H1 (cell line): Measurements from ENCODE around the gene KIAA1614. TPM values are rescaled to one million over a fixed set of nuclear protein-coding genes. Genes with fewer than 3 reads are reported as not detected.
A peak's percentile ranks its signal among the peaks of the same experiment; 100 is the strongest.

Source experiments
- CTCF ChIA-PET: fragments of 300-600 bp; sonication (Branson Sonifier 250); formaldehyde crosslinking; loops from one replicate; lab custom pipeline; 2021; ENCODE audit not compliant: partially characterized antibody; lab: Charles Lee
- POLR2A ChIA-PET: fragments of 300-600 bp; sonication (Branson Sonifier 250); formaldehyde crosslinking; loops from one replicate; lab custom pipeline; 2021; ENCODE audit warnings: inconsistent platforms; ENCODE audit not compliant: partially characterized antibody; lab: Charles Lee
- DNase-seq, 2 experiments: peaks; one replicate each; pipeline versions ENCODE4 v3.0.0 to v3.0.0-alpha.2; 2010 to 2022; ENCODE audit warnings: low spot score in 2 of 2, low read depth in 1 of 2, mixed read lengths in 1 of 2
- FAIRE-seq: peaks from 2 replicates; lab custom pipeline; 2011; peaks lifted over from hg19 to GRCh38; lab: Jason Lieb, UNC
- H2AFZ ChIP-seq: 2 replicates; pipeline ENCODE4 v1.8.1; 2012; ENCODE audit warnings: low read length, inconsistent platforms
- H2AK5ac ChIP-seq: 2 replicates; pipeline ENCODE4 v1.6.1; 2013; ENCODE audit warnings: low read depth, low read length
- H2BK120ac ChIP-seq: replicated peaks from 2 replicates; pipeline ENCODE3; 2013; ENCODE audit warnings: low read depth, low read length, inconsistent platforms
- H2BK12ac ChIP-seq: 2 replicates; pipeline ENCODE4 v1.6.1; 2013; ENCODE audit warnings: low read depth, low read length
- H2BK15ac ChIP-seq: 2 replicates; pipeline ENCODE4 v1.6.1; 2013; ENCODE audit warnings: low read length
- H2BK20ac ChIP-seq: 2 replicates; pipeline ENCODE4 v1.6.1; 2013; ENCODE audit warnings: low read length
- H2BK5ac ChIP-seq: 2 replicates; pipeline ENCODE4 v1.6.1; 2013; ENCODE audit warnings: low read depth, low read length
- H3K14ac ChIP-seq: 2 replicates; pipeline ENCODE4 v1.6.1; 2013; ENCODE audit warnings: inconsistent platforms; ENCODE audit not compliant: insufficient read length
- H3K18ac ChIP-seq: 2 replicates; pipeline ENCODE4 v1.6.1; 2013; ENCODE audit warnings: low read length; ENCODE audit errors: extremely low read depth
- H3K23ac ChIP-seq: 2 replicates; pipeline ENCODE4 v1.6.1; 2013; ENCODE audit warnings: inconsistent platforms; ENCODE audit not compliant: insufficient read length
- H3K23me2 ChIP-seq: 2 replicates; pipeline ENCODE4 v1.6.1; 2013; ENCODE audit warnings: low read depth, low read length
- H3K27ac ChIP-seq: 2 replicates; pipeline ENCODE4 v1.6.1; 2011; ENCODE audit warnings: low read depth, low read length, inconsistent platforms
- H3K27me3 ChIP-seq, 4 experiments: replicated peaks in 1 of 4; 1 replicate in 1 of 4; 2 replicates in 3 of 4; pipeline versions ENCODE4 v1.6.1 to v1.8.1; 2011 to 2013; ENCODE audit warnings: low read length in 3 of 4, mild to moderate bottlenecking in 3 of 4, inconsistent platforms in 2 of 4, mixed read lengths in 2 of 4, moderate library complexity in 1 of 4; ENCODE audit not compliant: control insufficient read depth in 3 of 4, insufficient read depth in 3 of 4; ENCODE audit errors: extremely low read depth in 1 of 4
- H3K36me3 ChIP-seq, 4 experiments: 2 replicates each; pipeline versions ENCODE4 v1.6.1 to v1.8.1; 2011 to 2013; ENCODE audit warnings: mild to moderate bottlenecking in 4 of 4, low read length in 3 of 4, moderate library complexity in 2 of 4, control low read depth in 1 of 4, inconsistent platforms in 1 of 4; ENCODE audit not compliant: insufficient read depth in 4 of 4, control insufficient read depth in 2 of 4
- H3K4ac ChIP-seq: replicated peaks from 2 replicates; pipeline ENCODE3; 2013; ENCODE audit warnings: low read length, low read depth, mixed read lengths, inconsistent platforms; ENCODE audit not compliant: insufficient read length
- H3K4me1 ChIP-seq, 4 experiments: replicated peaks in 1 of 4; 1 replicate in 1 of 4; 2 replicates in 3 of 4; pipeline versions ENCODE4 v1.6.1 to v1.8.1; 2011 to 2013; ENCODE audit warnings: low read length in 3 of 4, inconsistent platforms in 2 of 4, mixed read lengths in 1 of 4; ENCODE audit not compliant: insufficient read depth in 4 of 4, control insufficient read depth in 3 of 4
- H3K4me2 ChIP-seq, 2 experiments: 2 replicates each; pipeline versions ENCODE4 v1.6.1 to v1.8.1; 2011 to 2013; ENCODE audit warnings: low read depth in 2 of 2, low read length in 2 of 2, control low read depth in 1 of 2, inconsistent platforms in 1 of 2, mild to moderate bottlenecking in 1 of 2; ENCODE audit not compliant: insufficient read depth in 1 of 2
- H3K4me3 ChIP-seq, 4 experiments: fragments of 200-600, 300-600 bp in 1 of 4; sonication (generic), shearing (Covaris generic), sonication (Bioruptor Twin) in 1 of 4; 2 replicates each; pipeline versions ENCODE4 v1.5.1 to v1.8.1; 2011 to 2016; ENCODE audit warnings: low read length in 4 of 4, low read depth in 3 of 4, control low read depth in 2 of 4, inconsistent platforms in 2 of 4, mild to moderate bottlenecking in 2 of 4, mixed read lengths in 1 of 4, moderate library complexity in 1 of 4; ENCODE audit not compliant: insufficient read depth in 2 of 4; ENCODE audit errors: extremely low read depth in 1 of 4
- H3K56ac ChIP-seq: replicated peaks from 2 replicates; pipeline ENCODE3; 2013; ENCODE audit warnings: low read depth, mild to moderate bottlenecking, mixed read lengths, low read length, inconsistent platforms; ENCODE audit not compliant: insufficient read length
- H3K79me1 ChIP-seq: 2 replicates; pipeline ENCODE4 v1.6.1; 2013; ENCODE audit warnings: low read depth, low read length, control low read depth
- H3K79me2 ChIP-seq, 2 experiments: 2 replicates each; pipeline versions ENCODE4 v1.6.1 to v1.8.1; 2012 to 2013; ENCODE audit warnings: low read length in 2 of 2, mild to moderate bottlenecking in 2 of 2, inconsistent platforms in 1 of 2; ENCODE audit not compliant: insufficient read depth in 2 of 2, control insufficient read depth in 1 of 2
- H3K9ac ChIP-seq, 4 experiments: replicated peaks in 1 of 4; 1 replicate in 1 of 4; 2 replicates in 3 of 4; pipeline versions ENCODE4 v1.6.1 to v1.8.1; 2011 to 2013; ENCODE audit warnings: low read depth in 3 of 4, low read length in 3 of 4, control low read depth in 2 of 4, mild to moderate bottlenecking in 2 of 4, moderate library complexity in 2 of 4, inconsistent platforms in 1 of 4; ENCODE audit errors: extremely low read depth in 1 of 4
- H3K9me3 ChIP-seq, 2 experiments: 2 replicates each; pipeline versions ENCODE4 v1.6.1 to v1.8.1; 2012 to 2013; ENCODE audit warnings: mild to moderate bottlenecking in 2 of 2, moderate library complexity in 2 of 2, control low read depth in 1 of 2, inconsistent platforms in 1 of 2, low read depth in 1 of 2, low read length in 1 of 2, mixed read lengths in 1 of 2; ENCODE audit not compliant: insufficient read depth in 2 of 2
- H4K20me1 ChIP-seq, 2 experiments: replicated peaks in 1 of 2; 2 replicates each; pipeline versions ENCODE3 to v1.8.1; 2011 to 2013; ENCODE audit warnings: inconsistent platforms in 2 of 2, low read length in 2 of 2, mild to moderate bottlenecking in 1 of 2; ENCODE audit not compliant: insufficient read depth in 2 of 2, control insufficient read depth in 1 of 2
- H4K5ac ChIP-seq: 2 replicates; pipeline ENCODE4 v1.6.1; 2013; ENCODE audit warnings: low read length, low read depth, mixed read lengths, inconsistent platforms; ENCODE audit not compliant: insufficient read length
- H4K8ac ChIP-seq: 2 replicates; pipeline ENCODE4 v1.8.0; 2013; ENCODE audit warnings: mild to moderate bottlenecking, moderate library complexity, low read length, inconsistent platforms; ENCODE audit not compliant: insufficient read depth; ENCODE audit errors: extremely low read depth
- H4K91ac ChIP-seq: replicated peaks from 2 replicates; pipeline ENCODE3; 2013; ENCODE audit warnings: low read length, mixed read lengths, inconsistent platforms; ENCODE audit not compliant: insufficient read length
- TEAD4 ChIP-seq: IDR thresholded peaks from 2 replicates; pipeline ENCODE4 v1.6.1; 2012; ENCODE audit warnings: low read depth, low read length, inconsistent platforms, mixed read lengths
- WGBS, 2 experiments: shearing (Covaris generic) in 1 of 2; methylation state at CpG; one replicate each; pipeline versions ENCODE4 v1.1.6 to v1.1.7; 2013 to 2015; ENCODE audit warnings: low lambda C conversion rate in 2 of 2, mixed read lengths in 2 of 2, inconsistent platforms in 1 of 2, low coverage in 1 of 2, missing lambda C conversion rate in 1 of 2; ENCODE audit not compliant: insufficient replicate concordance in 2 of 2, insufficient coverage in 1 of 2, insufficient read length in 1 of 2; ENCODE audit errors: extremely low coverage in 1 of 2, missing lambda C conversion rate in 1 of 2; 5-methylcytosine and 5-hydroxymethylcytosine counted together
- polyA plus RNA-seq, 7 experiments: library from polyadenylated mRNA; depleted of rRNA in 3 of 7; stranded (reverse) in 5 of 7; unstranded in 2 of 7; fragments of >200 nt in 5 of 7; fragments of 200-250 nt in 2 of 7; gene quantifications; 1 replicate in 5 of 7; 2 replicates in 1 of 7; 4 replicates in 1 of 7; pipeline versions ENCODE4 v1.2.1 to v1.2.3, GENCODE V29; 2011 to 2013; ENCODE audit warnings: missing spikeins in 2 of 7, mixed read lengths in 2 of 7
- total RNA-seq: library from RNA; stranded (reverse); fragmentation: NEBNext Ultra II Directional; extraction: Animal tissue kit (Norgen Biotek cat#: 25700); gene quantifications from 2 replicates; pipeline ENCODE4 v1.2.1, GENCODE V29; 2021

KIAA1614 gene
- total and polyA plus RNA-seq, 2 of the 8 experiments (the other 6 are each of a cell fraction or from before 2014, with no cell fraction given), result 1.3 to 3.1 TPM

DNA sequence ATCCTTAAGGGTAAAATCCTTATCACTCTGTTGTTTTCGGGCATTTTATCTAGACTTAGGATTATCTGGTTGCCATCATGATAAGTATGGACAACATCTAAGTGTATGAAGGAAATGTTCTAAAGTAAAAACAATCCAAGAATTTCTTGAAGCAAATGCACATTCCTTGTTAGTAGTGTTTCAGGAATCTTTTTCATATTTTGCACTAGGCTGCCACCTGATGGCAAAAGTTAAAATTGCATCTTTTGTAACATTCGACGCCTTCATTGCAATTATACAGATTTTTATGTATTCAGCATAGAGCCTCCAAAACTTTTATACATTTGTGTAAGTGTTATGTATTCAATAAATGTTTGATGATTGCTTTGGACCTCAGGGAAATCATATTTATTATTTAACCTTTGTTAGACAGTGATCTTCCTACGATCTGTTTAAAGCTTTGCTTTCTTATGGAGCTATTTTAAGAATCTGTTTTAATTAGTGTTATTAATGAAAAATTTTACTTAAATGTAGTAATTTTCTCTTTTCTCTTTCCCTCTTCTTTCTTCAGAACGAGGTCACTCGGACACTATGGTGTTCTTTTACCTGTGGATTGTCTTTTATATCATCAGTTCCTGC lies 49.4 kb upstream of the KIAA1614 start:
- H3K23ac ChIP-seq, result no peak overlapping the region
- H2BK120ac ChIP-seq, result no peak overlapping the region
- no peak overlapping the region for H2BK5ac ChIP-seq
- FAIRE-seq, result peak; percentile 45
- H3K4me2 ChIP-seq, result no peak overlapping the region
- WGBS, 2 experiments, result 49% methylated on average over 6 of the region's 6 CpGs; no CpG with 5 or more reads in 1 of the 2 experiments
- no peaks in the 10 kb centered on the region for H3K79me2 ChIP-seq
- no peak overlapping the region for H3K4ac ChIP-seq
- H3K36me3 ChIP-seq, result peaks cover 0 to 11% (median 2%) of the 10 kb centered on the region in 4 experiments; a peak in 2 of 8 replicates
- H3K9ac ChIP-seq, result no peak overlapping the region
- no peak overlapping the region for H4K8ac ChIP-seq
- H3K18ac ChIP-seq, result no peak overlapping the region
- H2BK15ac ChIP-seq, result no peak overlapping the region
- no peak overlapping the region for H3K27ac ChIP-seq
- no peak overlapping the region for H3K14ac ChIP-seq
- no peaks in the 10 kb centered on the region for H3K79me1 ChIP-seq
- ChIA-PET CTCF (interaction anchor here (0.6 to 5.2 kb wide), 41 partner anchors 9 to 614 kb away, joined by 3 to 77 read pairs (median 4); no protein-coding TSS in a partner anchor), POLR2A (interaction anchor here (0.8 to 1.1 kb wide), 3 partner anchors 9 to 361 kb away, joined by 3 to 5 read pairs (median 3); partner anchors contain the start of gene ACBD6)
- no peak overlapping the region for H2AFZ ChIP-seq
- no peak overlapping the region for H2AK5ac ChIP-seq
- no peaks in the 10 kb centered on the region for H3K27me3 ChIP-seq
- no peak overlapping the region for H4K91ac ChIP-seq
- H2BK20ac ChIP-seq, result no peak overlapping the region
- DNase-seq, result no peak
- no peaks in the 10 kb centered on the region for H3K23me2 ChIP-seq
- H4K20me1 ChIP-seq, result no peaks in the 10 kb centered on the region
- no peak overlapping the region for H4K5ac ChIP-seq
- H3K4me1 ChIP-seq, result no peaks in the 10 kb centered on the region
- H2BK12ac ChIP-seq, result no peak overlapping the region
- H3K4me3 ChIP-seq, result no peak overlapping the region
- H3K9me3 ChIP-seq, result no peaks in the 10 kb centered on the region; a peak in 1 of 4 replicates
- H3K56ac ChIP-seq, result no peak overlapping the region
- TF ChIP-seq TEAD4, result peak; percentile 36; the same call in 1 of the 2 replicates
